HFF-Myc (cell line): ENCODE results near the gene CCS.
"Not testable (repeated sequence)": the region's sequence is repeated elsewhere in the genome, so short reads cannot be mapped to it uniquely, and the experiment has no call there.

ENCODE experiments used
- DNase-seq: peaks from one replicate; pipeline ENCODE4 v3.0.0-alpha.2; 2011; ENCODE audit warnings: low read depth; ENCODE audit errors: extremely low read depth
- H3K4me3 ChIP-seq: replicated peaks from 2 replicates; pipeline ENCODE4 v1.5.1; 2011; ENCODE audit warnings: low read depth, mild to moderate bottlenecking, control low read depth, low read length
- TF ChIP-seq, protein P1 (sequence below): IDR thresholded peaks from 2 replicates; pipeline ENCODE4 v1.5.1; 2012; ENCODE audit warnings: mild to moderate bottlenecking, low read depth, low read length, control low read depth; ENCODE audit errors: missing control alignments

Gene CCS

DNA sequence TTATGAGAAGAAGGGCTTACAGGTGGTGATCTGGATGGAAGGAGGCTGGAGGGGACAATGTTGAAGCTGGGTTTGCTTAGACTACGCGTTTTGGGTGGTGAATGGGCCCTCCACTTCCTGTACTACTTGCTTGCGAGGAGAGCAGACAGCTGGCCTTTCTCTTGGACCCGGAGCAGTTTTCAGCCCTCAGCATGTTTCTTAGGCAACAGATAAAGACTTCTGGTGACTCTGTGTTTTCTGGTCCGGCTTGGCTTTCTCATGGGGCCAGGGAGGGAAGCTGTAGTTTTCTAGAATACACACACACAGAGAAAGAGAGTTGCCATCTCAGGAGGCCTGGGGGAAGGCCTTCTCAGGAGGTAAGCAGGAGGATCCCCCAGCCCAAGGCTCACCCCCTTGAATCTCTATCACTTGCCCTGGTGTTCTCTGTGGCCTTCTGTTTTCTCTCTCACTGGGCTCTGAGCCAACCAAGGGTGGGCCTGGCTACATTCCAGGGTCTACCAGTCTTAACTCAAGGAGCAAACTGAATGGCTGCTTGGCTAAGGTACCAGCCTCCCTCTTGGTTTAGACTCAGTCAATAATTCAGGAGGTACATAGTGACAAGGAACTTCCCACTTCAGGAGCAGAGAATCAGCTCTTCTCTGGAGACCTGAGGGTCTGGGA is 2.4 kb downstream of the CCS start:
- no peak for DNase-seq
- no peak overlapping the region for H3K4me3 ChIP-seq

GRCh38 chr11:66598993-66599392 is 6.0 kb downstream of the CCS start:
- TF ChIP-seq, protein P1, sequence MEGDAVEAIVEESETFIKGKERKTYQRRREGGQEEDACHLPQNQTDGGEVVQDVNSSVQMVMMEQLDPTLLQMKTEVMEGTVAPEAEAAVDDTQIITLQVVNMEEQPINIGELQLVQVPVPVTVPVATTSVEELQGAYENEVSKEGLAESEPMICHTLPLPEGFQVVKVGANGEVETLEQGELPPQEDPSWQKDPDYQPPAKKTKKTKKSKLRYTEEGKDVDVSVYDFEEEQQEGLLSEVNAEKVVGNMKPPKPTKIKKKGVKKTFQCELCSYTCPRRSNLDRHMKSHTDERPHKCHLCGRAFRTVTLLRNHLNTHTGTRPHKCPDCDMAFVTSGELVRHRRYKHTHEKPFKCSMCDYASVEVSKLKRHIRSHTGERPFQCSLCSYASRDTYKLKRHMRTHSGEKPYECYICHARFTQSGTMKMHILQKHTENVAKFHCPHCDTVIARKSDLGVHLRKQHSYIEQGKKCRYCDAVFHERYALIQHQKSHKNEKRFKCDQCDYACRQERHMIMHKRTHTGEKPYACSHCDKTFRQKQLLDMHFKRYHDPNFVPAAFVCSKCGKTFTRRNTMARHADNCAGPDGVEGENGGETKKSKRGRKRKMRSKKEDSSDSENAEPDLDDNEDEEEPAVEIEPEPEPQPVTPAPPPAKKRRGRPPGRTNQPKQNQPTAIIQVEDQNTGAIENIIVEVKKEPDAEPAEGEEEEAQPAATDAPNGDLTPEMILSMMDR = no peak
- no peak overlapping the region for H3K4me3 ChIP-seq
- no peak for DNase-seq

More for the DNA sequence above, 2.4 kb downstream of the CCS start:
- TF ChIP-seq, protein P1 = no peak

DNA sequence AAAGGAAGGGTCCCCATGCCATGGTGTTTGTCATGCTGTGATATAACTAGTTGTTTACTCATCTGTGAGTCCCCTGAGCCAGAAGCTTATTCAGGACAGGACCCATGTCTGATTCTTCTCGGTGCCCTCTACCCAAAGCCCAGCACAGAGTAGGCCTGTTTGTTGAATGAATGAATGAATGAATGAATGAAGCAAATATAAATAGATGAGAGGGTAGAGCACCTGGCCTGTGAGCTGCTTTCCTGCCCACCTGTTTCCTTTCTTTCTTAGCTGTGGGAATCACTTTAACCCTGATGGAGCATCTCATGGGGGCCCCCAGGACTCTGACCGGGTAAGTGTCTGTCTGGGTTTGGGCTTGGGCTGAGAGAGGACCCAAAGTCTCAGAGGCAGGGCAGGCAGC is 7.2 kb downstream of the CCS start:
- DNase-seq = no peak
- TF ChIP-seq, protein P1 = no peak
- no peak overlapping the region for H3K4me3 ChIP-seq

- TF ChIP-seq, protein P1 = no peak
- no peak overlapping the region for H3K4me3 ChIP-seq
- no peak for DNase-seq
Measured at GRCh38 chr11:66600631-66601233, 7.7 kb downstream of the CCS start.

DNA sequence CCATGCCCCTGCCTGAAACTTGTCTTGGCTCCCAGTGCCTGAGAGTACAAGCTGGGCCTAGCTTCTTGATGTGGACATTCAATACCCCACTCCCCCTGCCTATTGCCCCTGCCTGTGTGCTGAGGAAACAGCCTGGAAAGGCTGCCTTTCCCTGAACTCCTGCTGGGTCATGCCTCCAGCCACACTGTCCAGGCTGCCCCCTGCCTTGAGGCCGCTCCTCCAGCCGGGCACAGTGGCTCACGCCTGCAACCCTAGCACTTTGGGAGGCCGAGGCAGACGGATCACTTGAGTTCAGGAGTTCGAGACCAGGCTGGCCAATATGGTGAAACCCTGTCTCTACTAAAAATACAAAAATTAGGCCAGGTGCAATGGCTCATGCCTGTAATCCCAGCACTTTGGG is 10.1 kb downstream of the CCS start:
- no peak overlapping the region for H3K4me3 ChIP-seq
- TF ChIP-seq, protein P1 = no peak
- DNase-seq = no peak

- TF ChIP-seq, protein P1 = no peak
- no peak overlapping the region for H3K4me3 ChIP-seq
- no peak for DNase-seq
Measured at GRCh38 chr11:66604155-66604554, 11.2 kb downstream of the CCS start.

GRCh38 chr11:66606608-66607007 is 13.6 kb downstream of the CCS start:
- H3K4me3 ChIP-seq, DNase-seq: not testable (repeated sequence)
